HL-60 (cell line): ENCODE data around the gene PHF13.

ENCODE experiments used
- DNase-seq, 2 experiments: peaks; one replicate each; pipeline ENCODE4 v3.0.0-alpha.2; 2010 to 2020; ENCODE audit warnings: low read depth in 1 of 2, low spot score in 1 of 2
- H3K27ac ChIP-seq: fragments of 250-450 bp; sonication (Bioruptor Pico); replicated peaks from 2 replicates; pipeline ENCODE4 v1.5.1; 2020; ENCODE audit warnings: mild to moderate bottlenecking, moderate library complexity
- H3K27me3 ChIP-seq: fragments of 250-450 bp; sonication (Bioruptor Pico); 2 replicates; pipeline ENCODE4 v1.5.1; 2021; ENCODE audit warnings: mild to moderate bottlenecking, moderate library complexity; ENCODE audit not compliant: insufficient read depth, poor library complexity, severe bottlenecking
- H3K4me3 ChIP-seq: replicated peaks from 2 replicates; pipeline ENCODE4 v1.5.1; 2011; ENCODE audit warnings: mild to moderate bottlenecking, control low read depth, low read length; ENCODE audit not compliant: insufficient read depth
- CTCF ChIP-seq: IDR thresholded peaks from one replicate; pipeline ENCODE4 v1.5.1; 2011; ENCODE audit warnings: low read length, control low read depth, inconsistent platforms; ENCODE audit not compliant: insufficient read depth
- GABPA ChIP-seq: IDR thresholded peaks from 2 replicates; pipeline ENCODE4 v1.6.1; 2012; ENCODE audit warnings: low read depth
- POLR2AphosphoS5 ChIP-seq: IDR thresholded peaks from 2 replicates; pipeline ENCODE4 v1.6.1; 2012; ENCODE audit warnings: low read depth
- REST ChIP-seq: IDR thresholded peaks from 2 replicates; pipeline ENCODE4 v1.6.1; 2012; ENCODE audit warnings: low read depth; ENCODE audit not compliant: insufficient replicate concordance
- SPI1 ChIP-seq: IDR thresholded peaks from 2 replicates; pipeline ENCODE4 v1.6.1; 2012; ENCODE audit warnings: low read depth, mild to moderate bottlenecking, borderline replicate concordance

PHF13 gene

GRCh38 chr1:6594977-6595740 is 18.4 kb upstream of the PHF13 start:
- TF ChIP-seq SPI1 (no peak), POLR2AphosphoS5 (no peak), GABPA (no peak), REST (no peak), CTCF (no peak)
- Histone ChIP-seq H3K27me3 (no peaks in the 10 kb centered on the region), H3K27ac (no peak overlapping the region), H3K4me3 (no peak overlapping the region)
- DNase-seq: no peak

- no peak overlapping the region for H3K27ac ChIP-seq
- no peaks in the 10 kb centered on the region for H3K27me3 ChIP-seq
- no peak for DNase-seq
These were observed 17.2 kb upstream of the PHF13 start for GRCh38 chr1:6596351-6596750.

More at GRCh38 chr1:6596351-6596750, 17.2 kb upstream of the PHF13 start:
- H3K4me3 ChIP-seq: no peak overlapping the region
- TF ChIP-seq GABPA (no peak), SPI1 (no peak), POLR2AphosphoS5 (no peak), REST (no peak), CTCF (no peak)
